ENCODE data around the gene PTPRM. TPM values are rescaled to one million over a fixed set of nuclear protein-coding genes. Genes with fewer than 3 reads are reported as not detected.

Gene PTPRM
- polyA plus RNA-seq, 1 donor (not counting 4 experiments of a cell fraction or from before 2014, with no cell fraction given): 54.5 TPM

GRCh38 chr18:7520200-7520785 is 46.8 kb upstream of the PTPRM start:
- no peak for FAIRE-seq
- dilution Hi-C loops (cut with MboI; ENCODE audit: extremely low pct_ligation_motif_present, low sequenced_read_pairs): no loop called here

GRCh38 chr18:7521226-7521856 is 45.8 kb upstream of the PTPRM start:
- no peaks in the 10 kb centered on the region for H3K36me3 ChIP-seq (ENCODE audit: control insufficient read depth in 2 of 2, extremely low read depth in 1 of 2, insufficient read depth in 2 of 2, low read length in 2 of 2)
- no peaks in the 10 kb centered on the region for H3K79me2 ChIP-seq (ENCODE audit: control insufficient read depth, insufficient read depth, low read length)
- H4K20me1 ChIP-seq (ENCODE audit: control insufficient read depth, extremely low read depth, insufficient read depth, low read length): no peaks in the 10 kb centered on the region
- H3K9me3 ChIP-seq (ENCODE audit: control insufficient read depth, low read depth, low read length): no peaks in the 10 kb centered on the region
- no peak overlapping the region for H3K9ac ChIP-seq (ENCODE audit: control insufficient read depth, extremely low read depth, insufficient read depth, low read length)
- dilution Hi-C loops (cut with MboI; ENCODE audit: extremely low pct_ligation_motif_present, low sequenced_read_pairs): no loop called here
- H3K27me3 ChIP-seq (ENCODE audit: control insufficient read depth, extremely low read depth, insufficient read depth, low read length): no peaks in the 10 kb centered on the region
- H3K4me2 ChIP-seq (ENCODE audit: control insufficient read depth, extremely low read depth, insufficient read depth, low read depth, low read length): no peak overlapping the region
- no peak for FAIRE-seq
- no peaks in the 10 kb centered on the region for H3K4me1 ChIP-seq (ENCODE audit: control insufficient read depth, extremely low read depth, insufficient read depth, low read length)
- H3K9me1 ChIP-seq (ENCODE audit: control insufficient read depth, extremely low read depth, insufficient read depth, low read length): no peaks in the 10 kb centered on the region
- H3K27ac ChIP-seq (ENCODE audit: control insufficient read depth, insufficient read depth, low read length): no peak overlapping the region
- no peak overlapping the region for H3K4me3 ChIP-seq (ENCODE audit: control insufficient read depth in 2 of 3, extremely low read depth in 1 of 3, insufficient read depth in 2 of 3, low read depth in 1 of 3, low read length in 3 of 3)
- no peak for DNase-seq (ENCODE audit: low read depth, low spot score)
- no peak overlapping the region for H2AFZ ChIP-seq (ENCODE audit: control insufficient read depth, low read length)
- TF ChIP-seq CTCF (optimal IDR thresholded peaks at IDR 0.05 in 1 of 3, IDR thresholded peaks at IDR 0.05 in 1 of 3, conservative IDR thresholded peaks at IDR 0.05 in 1 of 3; ENCODE audit: extremely low read depth in 1 of 3, insufficient read depth in 2 of 3, low read length in 3 of 3): no peak
- no peak for TF ChIP-seq EZH2 (IDR thresholded peaks at IDR 0.05; ENCODE audit: low read length)

More at GRCh38 chr18:7520200-7520785, 46.8 kb upstream of the PTPRM start:
- Histone ChIP-seq H3K4me1 (ENCODE audit: control insufficient read depth, extremely low read depth, insufficient read depth, low read length) (peaks cover under 1% of the 10 kb centered on the region), H3K27ac (ENCODE audit: control insufficient read depth, insufficient read depth, low read length) (no peak overlapping the region), H3K4me2 (ENCODE audit: control insufficient read depth, extremely low read depth, insufficient read depth, low read depth, low read length) (no peak overlapping the region), H2AFZ (ENCODE audit: control insufficient read depth, low read length) (no peak overlapping the region), H3K9me3 (ENCODE audit: control insufficient read depth, low read depth, low read length) (no peaks in the 10 kb centered on the region), H4K20me1 (ENCODE audit: control insufficient read depth, extremely low read depth, insufficient read depth, low read length) (no peaks in the 10 kb centered on the region), H3K36me3 (ENCODE audit: control insufficient read depth in 2 of 2, extremely low read depth in 1 of 2, insufficient read depth in 2 of 2, low read length in 2 of 2) (no peaks in the 10 kb centered on the region), H3K27me3 (ENCODE audit: control insufficient read depth, extremely low read depth, insufficient read depth, low read length) (no peaks in the 10 kb centered on the region), H3K79me2 (ENCODE audit: control insufficient read depth, insufficient read depth, low read length) (no peaks in the 10 kb centered on the region), H3K4me3 (ENCODE audit: control insufficient read depth in 2 of 3, extremely low read depth in 1 of 3, insufficient read depth in 2 of 3, low read depth in 1 of 3, low read length in 3 of 3) (no peak overlapping the region), H3K9ac (ENCODE audit: control insufficient read depth, extremely low read depth, insufficient read depth, low read length) (no peak overlapping the region), H3K9me1 (ENCODE audit: control insufficient read depth, extremely low read depth, insufficient read depth, low read length) (no peaks in the 10 kb centered on the region)
- DNase-seq (ENCODE audit: low read depth, low spot score): no peak
- TF ChIP-seq EZH2 (IDR thresholded peaks at IDR 0.05; ENCODE audit: low read length) (no peak), CTCF (optimal IDR thresholded peaks at IDR 0.05 in 1 of 3, IDR thresholded peaks at IDR 0.05 in 1 of 3, conservative IDR thresholded peaks at IDR 0.05 in 1 of 3; ENCODE audit: extremely low read depth in 1 of 3, insufficient read depth in 2 of 3, low read length in 3 of 3) (no peak)
